Bone marrow (tissue), 2 donors: Measurements from ENCODE around the gene SNX24.
"Not testable (repeated sequence)": the region's sequence is repeated elsewhere in the genome, so short reads cannot be mapped to it uniquely, and the experiment has no call there.

ENCODE experiments used
- DNase-seq, 2 donors: peaks; one replicate each; lab custom pipeline; 2025; lab: John Stamatoyannopoulos, UW

SNX24 gene

DNA sequence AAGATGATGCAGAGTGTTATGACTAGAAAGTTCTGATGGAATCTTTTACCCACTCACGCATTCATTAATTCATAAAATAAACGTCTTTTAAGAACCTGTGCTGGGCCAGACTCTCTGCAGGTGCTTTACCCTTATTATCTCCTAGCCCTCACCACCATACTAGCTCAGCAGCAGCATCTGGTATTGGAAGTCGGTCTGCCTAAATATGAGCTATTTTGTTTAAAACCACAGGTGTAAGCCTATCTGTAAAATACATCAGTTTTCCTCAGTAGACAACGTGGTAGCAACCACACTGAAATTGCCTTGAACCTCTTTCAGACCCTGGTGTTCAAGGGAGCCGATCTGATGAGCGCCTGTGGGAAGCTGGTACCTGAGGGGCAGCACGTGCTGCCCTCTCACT, 121.7 kb downstream of the SNX24 start:
- DNase-seq = no peak

DNA sequence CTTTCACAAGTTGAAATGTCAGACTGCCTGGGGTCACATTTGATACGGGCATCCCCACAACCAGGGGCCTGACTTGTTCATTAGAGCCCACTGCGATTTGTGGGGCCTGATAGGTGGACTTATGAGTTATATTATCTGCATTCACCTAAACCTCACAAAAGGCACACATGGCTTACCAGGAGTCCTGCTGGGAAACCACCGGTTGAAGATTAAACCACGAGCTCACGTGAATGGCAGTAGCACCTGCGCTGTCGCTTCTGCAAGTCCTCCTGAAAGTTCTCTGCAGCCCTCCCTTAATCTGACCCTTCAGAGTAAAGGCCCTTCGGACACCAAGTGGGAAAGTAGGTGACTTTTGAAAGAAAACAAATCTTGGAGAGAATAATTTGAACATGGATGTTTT, 122.2 kb downstream of the SNX24 start:
- DNase-seq = no peak

DNA sequence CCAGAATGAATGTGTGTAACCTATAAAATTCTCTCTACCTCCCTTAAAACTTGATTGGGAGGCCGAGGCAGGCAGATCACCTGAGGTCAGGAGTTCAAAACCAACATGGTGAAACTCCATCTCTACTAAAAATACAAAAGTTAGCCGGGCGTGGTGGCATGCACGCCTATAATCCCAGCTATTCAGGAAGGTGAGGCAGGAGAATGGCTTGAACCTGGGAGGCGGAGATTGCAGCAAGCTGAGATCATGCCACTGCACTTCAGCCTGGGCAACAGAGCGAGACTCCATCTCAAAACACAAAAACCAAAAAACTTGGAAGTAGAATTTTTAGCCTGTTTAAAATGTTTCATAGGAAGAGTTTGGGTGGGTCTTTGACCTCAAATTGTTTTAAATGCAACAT, 122.6 kb downstream of the SNX24 start:
- DNase-seq = not testable (repeated sequence)

DNA sequence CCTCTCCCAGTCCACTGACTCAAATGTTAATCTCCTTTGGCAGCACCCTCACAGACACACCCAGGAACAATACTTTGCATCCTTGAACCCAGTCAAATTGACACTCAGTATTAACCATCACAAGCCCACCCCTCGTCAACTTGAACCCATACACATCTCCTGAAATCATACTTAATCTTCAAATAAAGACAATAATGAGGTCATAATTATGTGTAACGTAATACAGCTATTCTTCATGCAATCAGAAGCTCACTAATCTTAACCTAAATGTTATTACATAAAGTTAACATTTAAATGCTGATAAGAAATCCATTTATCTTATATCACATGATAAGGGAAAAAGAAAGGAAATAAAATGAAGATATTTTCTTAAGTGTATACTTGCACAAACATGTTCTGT, 125.9 kb downstream of the SNX24 start:
- no peak for DNase-seq

DNA sequence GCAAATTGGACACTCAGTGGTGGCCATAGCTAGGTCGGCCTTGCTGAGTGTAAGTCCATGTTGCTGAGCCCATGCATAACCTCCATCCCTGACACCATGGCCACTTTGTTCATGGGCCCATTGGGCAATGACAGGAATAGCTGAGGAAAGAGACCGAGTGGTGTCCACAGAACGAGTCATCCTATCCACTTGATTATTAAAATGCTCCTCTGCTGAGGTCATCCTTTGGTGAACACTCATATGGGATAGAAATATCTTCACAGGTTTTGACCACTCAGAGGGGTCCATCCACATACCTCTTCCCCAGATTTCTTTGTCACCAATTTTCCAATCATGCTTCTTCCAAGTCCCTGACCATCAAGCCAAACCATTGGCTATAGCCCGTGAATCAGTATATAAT, 127.5 kb downstream of the SNX24 start:
- no peak for DNase-seq

DNA sequence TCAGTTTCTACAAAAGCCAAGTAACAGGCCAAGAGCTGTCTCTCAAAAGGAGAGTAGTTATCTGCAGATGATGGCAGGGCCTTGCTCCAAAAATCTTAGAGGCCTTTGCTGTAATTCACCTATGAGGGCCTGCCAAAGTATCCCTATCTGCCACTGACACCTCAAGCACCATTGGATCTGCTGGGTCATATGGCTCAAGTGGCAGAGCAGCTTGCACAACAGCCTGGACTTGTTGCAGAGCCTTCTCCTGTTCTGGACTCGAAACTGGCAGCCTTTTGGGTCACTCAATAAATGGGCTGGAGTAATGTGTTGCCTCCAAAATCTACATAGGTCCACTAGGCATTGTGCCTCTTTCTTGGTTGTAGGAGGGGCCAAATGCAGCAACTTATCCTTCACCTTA, 128.3 kb downstream of the SNX24 start:
- DNase-seq = not testable (repeated sequence)

DNA sequence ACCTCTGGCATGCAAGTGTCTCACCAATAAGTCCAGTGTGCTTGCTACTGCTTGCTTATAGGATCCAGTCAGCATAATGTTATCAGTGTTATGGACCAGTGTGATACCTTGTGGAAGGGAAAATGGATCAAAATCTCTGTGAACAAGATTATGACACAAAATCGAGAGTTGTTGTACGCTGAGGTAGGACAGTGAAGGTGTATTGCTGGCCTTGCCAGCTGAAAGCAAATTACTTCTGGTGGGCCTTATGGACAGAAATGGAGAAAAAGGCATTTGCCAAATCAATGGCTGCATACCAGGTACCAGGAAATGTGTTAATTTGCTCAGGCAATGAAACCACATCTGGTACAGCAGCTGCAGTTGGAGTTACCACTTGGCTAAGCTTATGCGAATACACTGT, 128.8 kb downstream of the SNX24 start:
- not testable (repeated sequence) for DNase-seq

DNA sequence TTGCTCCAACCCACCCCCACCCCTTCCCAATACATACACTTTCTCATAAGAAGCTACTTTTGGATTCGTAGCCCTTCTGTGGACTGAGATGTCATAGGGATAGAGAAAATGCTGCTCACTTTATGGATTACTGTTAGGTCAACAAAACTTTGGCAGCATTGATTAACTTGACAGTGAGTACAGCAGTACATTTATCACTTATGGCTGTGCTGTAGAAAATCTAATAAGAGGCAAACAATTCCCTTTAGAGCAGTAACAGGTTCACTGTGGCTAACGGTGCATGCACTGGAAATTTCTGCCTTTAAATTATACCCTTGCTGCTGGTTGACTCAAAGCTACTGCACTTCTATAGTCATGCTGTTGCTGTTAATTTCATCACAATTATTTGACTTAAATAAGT, 131.9 kb downstream of the SNX24 start:
- no peak for DNase-seq

DNA sequence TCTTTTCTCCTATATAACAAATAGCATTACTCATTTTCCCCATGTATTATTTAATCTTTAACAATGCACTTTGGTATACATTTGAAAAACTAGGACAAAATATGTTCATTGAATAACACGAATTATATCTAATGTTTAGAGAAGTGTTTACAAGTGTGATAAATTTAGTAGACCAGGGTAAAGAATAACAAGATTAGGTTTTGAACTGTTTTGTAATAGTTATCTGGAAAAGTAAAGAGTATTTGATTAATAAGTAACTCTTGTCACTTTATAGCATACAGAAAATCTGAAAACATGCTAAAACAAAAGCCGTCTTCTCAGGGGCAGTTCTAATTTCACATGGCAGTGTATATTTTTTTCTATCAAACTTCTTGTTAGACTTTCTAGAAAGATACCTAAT, 132.7 kb downstream of the SNX24 start:
- no peak for DNase-seq

DNA sequence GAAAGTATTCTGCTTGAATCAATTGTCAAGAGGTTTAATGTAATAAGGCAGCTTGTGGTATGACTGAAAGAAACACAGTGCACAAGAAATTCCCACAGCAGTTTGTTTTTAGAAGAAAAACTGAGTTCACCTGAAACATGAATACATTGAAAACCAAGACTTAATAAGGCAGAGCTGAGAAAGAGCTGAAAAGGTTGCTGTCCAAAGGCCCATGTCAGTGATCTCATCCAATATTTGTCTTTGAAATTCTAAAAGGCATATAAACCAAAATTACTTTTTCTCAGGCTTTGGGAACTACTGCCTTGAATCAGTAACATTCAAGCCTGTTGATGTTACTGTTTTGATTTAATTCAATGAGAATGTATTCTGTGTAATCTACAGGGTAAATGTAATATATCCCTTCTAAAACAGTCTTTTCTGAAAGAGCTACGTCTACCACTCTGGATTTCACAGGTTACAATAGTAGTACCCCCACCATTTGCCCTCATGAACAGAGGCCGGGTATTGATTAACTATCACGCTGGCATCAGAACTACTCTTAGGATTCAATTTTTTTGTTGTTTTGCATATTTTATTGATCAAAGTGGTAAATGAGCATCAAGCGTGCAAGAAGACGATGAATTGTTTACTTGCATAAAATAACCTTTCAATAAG, 133.4 kb downstream of the SNX24 start:
- DNase-seq = no peak

DNA sequence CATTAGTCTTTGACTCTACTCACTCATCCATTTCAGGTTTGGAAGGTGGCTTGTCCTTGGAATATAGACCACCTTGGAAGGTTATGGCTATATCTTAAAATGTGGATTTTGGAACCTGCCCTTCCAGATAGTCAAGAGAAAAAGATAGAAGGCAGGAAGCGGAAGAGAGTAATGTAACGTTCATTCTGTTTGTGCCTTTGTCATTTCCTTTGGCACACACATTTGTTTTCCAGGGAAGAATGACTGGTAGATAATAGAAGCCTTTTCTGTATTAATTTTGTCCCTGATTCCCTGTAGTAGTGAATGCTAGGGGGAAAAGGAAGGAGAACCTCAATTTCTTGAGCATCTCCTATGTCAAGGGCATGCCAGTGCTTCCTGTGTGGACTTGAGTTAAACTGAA, 136.4 kb downstream of the SNX24 start:
- no peak for DNase-seq

DNA sequence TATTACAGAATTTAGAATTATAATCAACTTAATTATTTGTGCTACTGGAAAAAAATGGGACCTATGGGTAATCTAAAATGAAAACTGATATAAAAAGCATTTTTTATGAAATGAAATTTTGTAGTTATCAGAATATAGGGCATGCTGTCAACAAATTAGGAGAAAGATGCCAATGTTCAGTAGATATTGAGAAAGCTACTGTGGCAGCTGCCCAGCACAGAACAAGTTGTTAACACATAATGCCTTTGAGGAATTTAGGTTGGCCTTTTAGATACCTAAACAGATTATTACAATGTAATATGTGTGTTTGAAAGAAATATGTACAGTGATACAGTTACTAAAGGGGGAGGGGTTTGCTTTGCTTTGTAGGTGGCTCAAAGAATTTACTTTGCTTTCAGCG, 137.0 kb downstream of the SNX24 start:
- no peak for DNase-seq

DNA sequence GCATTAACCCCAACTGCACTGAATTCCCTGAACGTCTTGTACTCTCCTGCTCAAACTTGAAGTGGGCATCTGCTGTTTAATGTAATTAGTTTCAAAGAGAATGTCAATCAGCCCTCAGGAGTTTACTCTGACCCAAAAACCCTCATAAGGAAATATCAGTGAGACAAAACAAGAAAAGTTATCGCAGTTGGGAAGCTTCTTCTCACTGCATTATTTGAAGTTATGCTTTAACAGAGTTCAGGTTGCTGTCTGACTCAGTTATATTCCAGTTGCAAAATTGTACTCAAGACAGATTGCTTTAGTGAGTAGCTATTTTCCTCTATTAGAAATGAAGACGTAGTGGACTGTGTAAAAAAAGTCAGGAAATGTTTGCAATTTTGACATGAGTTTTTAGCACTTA, 139.0 kb downstream of the SNX24 start:
- no peak for DNase-seq

DNA sequence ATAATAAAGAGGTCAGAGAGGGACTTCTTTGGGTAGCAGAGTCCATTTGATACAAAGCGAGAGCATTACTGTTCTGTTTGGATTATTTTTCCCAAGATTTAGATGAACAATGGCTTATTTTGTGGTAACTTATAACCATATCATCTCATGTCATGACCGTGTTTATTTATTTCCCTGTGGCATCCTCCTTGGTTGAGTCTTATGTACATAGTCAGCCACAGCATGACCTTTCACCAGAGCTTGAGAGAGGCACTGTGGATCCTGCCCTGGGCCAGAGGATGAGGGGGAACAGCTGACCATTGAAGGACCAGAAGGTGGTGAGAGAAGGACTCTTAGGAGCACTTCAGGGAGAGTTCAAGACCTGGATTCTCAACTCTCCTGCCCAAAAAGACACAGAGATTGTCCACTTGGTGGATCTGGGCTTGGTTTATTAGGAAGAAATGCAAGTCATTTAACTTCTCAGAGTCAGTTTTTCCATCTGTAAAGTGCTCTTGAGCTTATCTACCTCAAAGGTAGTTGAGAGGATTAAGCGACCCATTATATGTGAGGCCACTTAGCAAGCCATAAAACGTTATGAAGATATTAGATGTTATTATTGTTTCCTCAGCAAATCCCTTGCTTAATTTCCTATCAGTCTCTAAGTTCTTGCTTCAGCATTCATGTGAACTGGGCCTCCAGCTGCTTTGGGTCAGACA, 139.7 kb downstream of the SNX24 start:
- no peak for DNase-seq

DNA sequence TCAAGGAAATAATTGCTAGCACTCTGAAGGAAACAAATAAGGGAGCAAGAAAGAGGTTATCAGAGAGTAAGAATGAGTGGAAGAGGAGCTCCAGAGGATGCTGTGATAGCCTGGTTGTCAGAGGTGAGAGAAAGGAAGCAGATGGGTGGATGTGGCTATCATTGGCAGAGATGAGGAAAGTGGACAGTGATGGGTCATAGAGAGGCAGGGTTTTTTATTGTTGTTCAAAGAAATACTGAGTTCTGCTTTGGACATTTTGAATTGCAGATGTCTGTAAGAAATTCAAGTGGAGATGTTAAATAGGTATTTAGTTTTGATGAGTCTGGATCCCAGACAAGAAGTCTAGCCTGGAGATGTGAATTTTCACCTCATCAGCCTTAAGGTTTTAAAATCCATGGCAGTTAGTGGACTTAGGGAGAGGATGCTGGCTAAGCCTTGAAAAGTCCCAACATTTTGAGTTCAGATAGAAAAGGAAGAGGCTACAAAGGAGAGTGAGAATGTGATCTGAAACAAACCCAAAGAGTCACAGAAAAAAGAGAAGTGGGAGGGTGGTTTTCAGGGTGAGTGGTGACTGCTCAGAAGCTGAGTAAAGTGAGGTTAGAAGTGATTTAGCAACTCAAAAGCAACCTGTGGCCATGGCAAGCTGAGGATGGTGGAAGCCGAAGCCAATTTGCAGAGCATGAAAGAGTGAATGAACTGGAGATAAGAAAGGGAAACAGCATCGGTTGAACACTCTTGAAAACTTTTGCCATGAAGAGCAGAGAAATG, 140.7 kb downstream of the SNX24 start:
- DNase-seq = no peak

DNA sequence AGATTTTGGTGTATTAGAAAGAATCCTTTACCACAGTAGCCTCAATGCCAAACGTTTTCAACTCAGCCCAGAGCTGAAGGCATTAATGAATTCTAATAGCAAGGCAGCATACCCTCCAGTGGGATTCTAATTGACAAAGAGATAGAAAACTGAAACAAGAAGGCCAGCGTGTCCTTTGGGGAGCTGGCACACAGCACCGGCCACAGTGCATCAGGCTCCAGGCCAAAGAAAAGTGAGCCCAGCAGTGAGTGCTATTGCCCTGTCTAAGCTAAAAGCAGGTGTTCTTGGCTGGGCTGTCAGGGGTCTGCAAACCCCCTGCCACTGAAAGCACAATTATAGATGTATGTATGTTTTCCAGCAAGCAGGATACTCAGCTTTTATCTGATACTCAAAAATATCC, 150.7 kb downstream of the SNX24 start:
- no peak for DNase-seq

DNA sequence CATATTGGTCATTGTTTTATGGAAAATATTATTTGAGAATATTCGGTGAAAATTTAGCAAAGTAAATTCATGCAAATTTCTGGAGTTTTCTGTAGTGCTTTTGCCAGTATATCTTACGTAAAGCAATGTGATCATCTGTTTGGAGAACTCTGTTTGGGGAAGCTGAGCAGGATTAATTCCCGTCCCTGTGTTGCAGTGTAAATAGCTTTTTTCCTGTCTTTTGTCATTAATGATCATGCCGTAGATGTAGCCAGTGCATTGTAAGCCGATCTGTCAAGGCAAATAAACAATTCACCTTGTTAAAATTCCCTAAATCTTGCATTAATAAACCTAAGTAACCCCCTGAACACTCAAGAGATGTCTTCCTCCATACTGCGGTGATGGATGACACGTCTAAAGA, 151.9 kb downstream of the SNX24 start:
- no peak for DNase-seq

DNA sequence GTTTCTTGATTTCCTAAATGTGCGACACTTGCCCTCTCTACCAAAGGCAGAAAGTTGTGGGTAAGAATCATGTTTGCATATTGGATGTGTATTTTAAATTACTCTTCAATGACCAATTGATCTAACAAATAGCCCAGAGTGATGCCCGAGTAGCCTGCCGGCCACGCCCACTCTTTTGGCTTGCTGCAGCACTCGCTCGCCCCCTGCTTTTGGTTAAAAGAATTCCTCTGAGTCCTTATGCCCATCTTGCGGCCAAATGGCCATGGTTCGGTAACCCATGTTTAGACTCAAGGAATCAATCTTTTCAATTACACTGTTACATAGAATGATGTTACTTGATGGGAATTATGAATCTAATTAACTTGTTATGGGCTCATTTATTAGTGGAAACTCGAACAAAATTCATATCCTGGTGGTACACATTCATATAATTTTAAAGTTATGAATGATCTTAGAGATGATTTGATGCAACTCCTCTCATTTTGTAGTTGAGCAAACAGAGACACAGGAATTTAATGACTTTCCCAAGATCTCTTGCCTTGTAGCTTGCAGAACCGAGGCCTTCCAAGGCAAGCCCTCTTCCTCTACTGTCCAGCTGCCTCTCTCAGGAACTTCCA, 154.6 kb downstream of the SNX24 start:
- DNase-seq = no peak

DNA sequence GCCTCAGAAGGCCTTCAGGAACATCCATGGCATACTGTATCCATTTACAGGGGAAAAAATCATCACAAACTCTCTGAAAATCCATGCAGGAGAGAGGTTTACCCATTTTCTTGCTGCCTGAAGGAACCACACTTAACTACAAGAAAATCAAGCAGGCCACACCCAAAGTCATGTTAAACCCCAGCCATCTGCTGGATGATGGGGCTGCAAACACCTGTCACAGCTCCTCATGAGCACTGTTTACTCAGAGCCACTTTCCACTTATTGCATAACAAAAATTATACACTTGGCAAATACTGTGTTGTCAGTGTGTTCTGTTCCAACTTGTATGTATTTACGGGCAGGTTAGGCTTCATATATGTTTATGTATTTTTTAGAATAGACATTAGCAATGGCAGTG, 155.3 kb downstream of the SNX24 start:
- no peak for DNase-seq

DNA sequence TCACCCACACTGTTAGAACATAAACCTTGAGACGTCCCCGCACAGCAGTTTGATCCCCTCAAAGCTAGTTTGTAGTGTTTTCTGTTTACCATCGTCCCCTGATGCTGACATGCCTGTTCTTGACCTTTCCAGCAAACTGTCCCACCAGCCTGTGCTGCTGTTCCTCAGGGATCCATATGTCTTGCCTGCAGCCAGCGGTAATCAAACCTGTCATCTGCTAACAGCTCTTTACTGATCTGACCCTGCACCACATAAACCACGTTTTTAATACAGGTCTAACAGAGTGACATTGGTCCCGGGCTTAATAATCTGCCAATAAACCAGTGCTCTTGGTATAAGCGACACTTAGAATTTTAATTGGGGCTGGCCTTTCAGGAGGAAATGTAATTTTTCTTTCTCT, 156.4 kb downstream of the SNX24 start:
- no peak for DNase-seq

DNA sequence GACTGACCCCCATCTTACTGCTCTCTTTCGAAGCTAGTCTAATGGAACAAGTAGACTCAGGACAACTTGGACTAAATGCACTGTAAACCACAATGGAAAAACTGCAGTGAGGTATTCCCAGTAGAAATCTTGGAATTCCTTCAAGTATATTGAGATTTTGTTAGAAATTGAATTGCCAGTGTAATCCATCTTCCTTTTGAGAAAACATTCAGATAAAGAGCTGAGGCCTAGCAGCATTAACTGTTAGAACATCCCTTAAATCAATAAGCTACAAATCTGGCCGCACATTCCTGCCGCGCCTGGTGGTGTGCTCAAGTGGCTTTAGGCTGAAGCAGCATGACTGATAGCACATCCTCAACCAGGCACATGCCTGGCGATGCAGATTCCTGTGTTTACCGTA, 161.8 kb downstream of the SNX24 start:
- DNase-seq = no peak

DNA sequence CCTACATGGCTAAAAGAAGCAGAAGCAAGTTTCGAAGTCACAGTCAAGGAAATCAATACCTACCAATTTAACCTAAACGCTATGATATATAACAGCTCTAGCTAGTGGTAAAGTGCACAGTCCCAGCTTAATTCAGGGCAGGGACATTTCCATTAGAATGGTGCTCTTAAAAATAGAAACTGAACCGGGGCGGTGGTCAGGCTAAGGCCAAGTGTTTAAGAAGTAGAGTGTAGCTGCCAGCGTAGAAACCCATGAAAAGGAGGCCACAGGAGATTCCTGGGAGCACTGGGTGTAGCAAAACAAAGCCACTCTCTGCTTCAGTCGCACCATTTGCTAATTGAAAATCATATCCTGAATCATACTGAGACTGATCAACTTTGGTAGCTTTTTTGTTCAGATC, 162.3 kb downstream of the SNX24 start:
- no peak for DNase-seq

DNA sequence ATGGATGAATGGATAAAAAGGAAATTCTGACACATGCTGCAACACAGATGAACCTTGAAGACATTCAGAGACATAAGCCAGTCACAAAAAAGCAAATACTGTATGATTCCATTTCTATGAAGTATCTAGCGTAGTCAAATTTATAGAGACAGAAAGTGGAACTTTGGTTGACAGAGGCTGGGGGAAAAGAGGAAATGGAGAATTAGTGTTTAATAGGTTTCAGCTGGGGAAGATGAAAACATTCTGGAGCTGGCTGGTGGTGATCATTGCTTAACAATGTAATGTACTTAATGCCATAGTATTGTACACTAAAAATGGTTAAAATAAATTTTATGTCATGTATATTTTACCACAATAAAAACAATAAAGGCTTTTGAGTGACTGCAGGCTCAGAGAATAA, 166.9 kb downstream of the SNX24 start:
- DNase-seq = no peak
